SK-N-SH treated with all-trans-retinoic acid at 6 μM for 48 hours (cell line): Measurements from ENCODE around the gene SCN1A.

Experiments used
- ATAC-seq: fragments of 200-7000 bp; cut with Tn5 transposase; 3 replicates; pipeline ENCODE4 v1.9.1; 2020; ENCODE audit warnings: mild to moderate bottlenecking, moderate library complexity
- ARNTL ChIP-seq: fragments of 450-650 bp; formaldehyde crosslinking; IDR thresholded peaks from 2 replicates; pipeline ENCODE4 v1.5.0; 2020; ENCODE audit warnings: low read depth, mild to moderate bottlenecking, moderate library complexity, borderline replicate concordance
- BACH2 ChIP-seq: fragments of 250-450 bp; sonication (Bioruptor Pico); IDR thresholded peaks from 2 replicates; pipeline ENCODE4 v1.9.0; 2021; ENCODE audit warnings: mild to moderate bottlenecking, borderline replicate concordance
- CSDC2 ChIP-seq: fragments of 250-450 bp; sonication (Bioruptor Pico); IDR thresholded peaks from 2 replicates; pipeline ENCODE4 v1.5.0; 2020; ENCODE audit warnings: mild to moderate bottlenecking, moderate library complexity
- CSRNP3 ChIP-seq: fragments of 250-450 bp; sonication (Bioruptor Pico); IDR thresholded peaks from 2 replicates; pipeline ENCODE4 v1.5.1; 2021; ENCODE audit warnings: mild to moderate bottlenecking, moderate library complexity
- ISL1 ChIP-seq: fragments of 250-450 bp; sonication (Bioruptor Pico); IDR thresholded peaks from 2 replicates; pipeline ENCODE4 v2.1.2; 2022; ENCODE audit warnings: mild to moderate bottlenecking, moderate library complexity
- OSR1 ChIP-seq: fragments of 250-450 bp; sonication (Bioruptor Pico); IDR thresholded peaks from 2 replicates; pipeline ENCODE4 v1.8.0; 2022; ENCODE audit warnings: moderate library complexity, mild to moderate bottlenecking, inconsistent platforms
- POU6F1 ChIP-seq: fragments of 250-450 bp; sonication (Bioruptor Pico); IDR thresholded peaks from 2 replicates; pipeline ENCODE4 v1.8.0; 2021; ENCODE audit warnings: low read depth, mild to moderate bottlenecking, moderate library complexity, borderline replicate concordance
- PPARA ChIP-seq: fragments of 250-450 bp; sonication (Bioruptor Pico); IDR thresholded peaks from 2 replicates; pipeline ENCODE4 v1.5.0; 2020; ENCODE audit warnings: mild to moderate bottlenecking, borderline replicate concordance
- SNAI2 ChIP-seq: fragments of 250-450 bp; sonication (Bioruptor Pico); IDR thresholded peaks from 2 replicates; pipeline ENCODE4 v1.5.0; 2020; ENCODE audit warnings: mild to moderate bottlenecking, moderate library complexity
- TCF4 ChIP-seq: fragments of 250-450 bp; sonication (Bioruptor Pico); IDR thresholded peaks from 2 replicates; pipeline ENCODE4 v1.8.0; 2021; ENCODE audit warnings: mild to moderate bottlenecking, moderate library complexity, borderline replicate concordance
- TOX ChIP-seq: fragments of 250-450 bp; sonication (Bioruptor Pico); IDR thresholded peaks from 2 replicates; pipeline ENCODE4 v1.8.0; 2021; ENCODE audit warnings: mild to moderate bottlenecking, moderate library complexity, borderline replicate concordance
- ZC3H10 ChIP-seq: fragments of 250-450 bp; sonication (Bioruptor Pico); IDR thresholded peaks from 2 replicates; pipeline ENCODE4 v1.5.1; 2021; ENCODE audit warnings: mild to moderate bottlenecking, moderate library complexity
- ZFP3 ChIP-seq: fragments of 250-450 bp; sonication (Bioruptor Pico); IDR thresholded peaks from 2 replicates; pipeline ENCODE4 v1.5.0; 2020; ENCODE audit warnings: mild to moderate bottlenecking, moderate library complexity
- ZFP30 ChIP-seq: fragments of 450-650 bp; formaldehyde crosslinking; IDR thresholded peaks from 2 replicates; pipeline ENCODE4 v1.5.0; 2022; ENCODE audit warnings: mild to moderate bottlenecking, moderate library complexity
- ZNF565 ChIP-seq: fragments of 450-650 bp; formaldehyde crosslinking; conservative IDR thresholded peaks from 2 replicates; pipeline ENCODE4 v1.5.0; 2020; ENCODE audit warnings: low read depth, mild to moderate bottlenecking, moderate library complexity
- ZNF70 ChIP-seq: fragments of 450-650 bp; formaldehyde crosslinking; IDR thresholded peaks from 2 replicates; pipeline ENCODE4 v1.5.0; 2020; ENCODE audit warnings: mild to moderate bottlenecking, moderate library complexity
- ZNF8 ChIP-seq: fragments of 450-650 bp; formaldehyde crosslinking; IDR thresholded peaks from 2 replicates; pipeline ENCODE4 v1.5.0; 2020; ENCODE audit warnings: mild to moderate bottlenecking, moderate library complexity
- TF ChIP-seq, protein P1 (sequence below): fragments of 250-450 bp; sonication (Bioruptor Pico); IDR thresholded peaks from 2 replicates; pipeline ENCODE4 v1.8.0; 2020; ENCODE audit warnings: mild to moderate bottlenecking, moderate library complexity, borderline replicate concordance
- TF ChIP-seq, protein P2 (sequence below): fragments of 250-450 bp; sonication (Bioruptor Pico); IDR thresholded peaks from 2 replicates; pipeline ENCODE4 v1.5.0; 2020; ENCODE audit warnings: mild to moderate bottlenecking, moderate library complexity
- TF ChIP-seq, protein P3 (sequence below): fragments of 250-450 bp; sonication (Bioruptor Pico); IDR thresholded peaks from 2 replicates; pipeline ENCODE4 v1.5.1; 2020; ENCODE audit warnings: low read depth, mild to moderate bottlenecking, moderate library complexity

Gene SCN1A

GRCh38 chr2:165953306-165953654 lies 174.5 kb downstream of the SCN1A start:
- ATAC-seq, result peak; percentile 71
- no peak for TF ChIP-seq ZC3H10 (CRISPR knock-in tag)
- no peak for TF ChIP-seq TCF4 (CRISPR knock-in tag)
- TF ChIP-seq POU6F1, result no peak
- no peak for TF ChIP-seq ZNF8 (CRISPR knock-in tag)
- TF ChIP-seq, protein P1, sequence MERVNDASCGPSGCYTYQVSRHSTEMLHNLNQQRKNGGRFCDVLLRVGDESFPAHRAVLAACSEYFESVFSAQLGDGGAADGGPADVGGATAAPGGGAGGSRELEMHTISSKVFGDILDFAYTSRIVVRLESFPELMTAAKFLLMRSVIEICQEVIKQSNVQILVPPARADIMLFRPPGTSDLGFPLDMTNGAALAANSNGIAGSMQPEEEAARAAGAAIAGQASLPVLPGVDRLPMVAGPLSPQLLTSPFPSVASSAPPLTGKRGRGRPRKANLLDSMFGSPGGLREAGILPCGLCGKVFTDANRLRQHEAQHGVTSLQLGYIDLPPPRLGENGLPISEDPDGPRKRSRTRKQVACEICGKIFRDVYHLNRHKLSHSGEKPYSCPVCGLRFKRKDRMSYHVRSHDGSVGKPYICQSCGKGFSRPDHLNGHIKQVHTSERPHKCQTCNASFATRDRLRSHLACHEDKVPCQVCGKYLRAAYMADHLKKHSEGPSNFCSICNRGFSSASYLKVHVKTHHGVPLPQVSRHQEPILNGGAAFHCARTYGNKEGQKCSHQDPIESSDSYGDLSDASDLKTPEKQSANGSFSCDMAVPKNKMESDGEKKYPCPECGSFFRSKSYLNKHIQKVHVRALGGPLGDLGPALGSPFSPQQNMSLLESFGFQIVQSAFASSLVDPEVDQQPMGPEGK, result no peak
- TF ChIP-seq, protein P2, sequence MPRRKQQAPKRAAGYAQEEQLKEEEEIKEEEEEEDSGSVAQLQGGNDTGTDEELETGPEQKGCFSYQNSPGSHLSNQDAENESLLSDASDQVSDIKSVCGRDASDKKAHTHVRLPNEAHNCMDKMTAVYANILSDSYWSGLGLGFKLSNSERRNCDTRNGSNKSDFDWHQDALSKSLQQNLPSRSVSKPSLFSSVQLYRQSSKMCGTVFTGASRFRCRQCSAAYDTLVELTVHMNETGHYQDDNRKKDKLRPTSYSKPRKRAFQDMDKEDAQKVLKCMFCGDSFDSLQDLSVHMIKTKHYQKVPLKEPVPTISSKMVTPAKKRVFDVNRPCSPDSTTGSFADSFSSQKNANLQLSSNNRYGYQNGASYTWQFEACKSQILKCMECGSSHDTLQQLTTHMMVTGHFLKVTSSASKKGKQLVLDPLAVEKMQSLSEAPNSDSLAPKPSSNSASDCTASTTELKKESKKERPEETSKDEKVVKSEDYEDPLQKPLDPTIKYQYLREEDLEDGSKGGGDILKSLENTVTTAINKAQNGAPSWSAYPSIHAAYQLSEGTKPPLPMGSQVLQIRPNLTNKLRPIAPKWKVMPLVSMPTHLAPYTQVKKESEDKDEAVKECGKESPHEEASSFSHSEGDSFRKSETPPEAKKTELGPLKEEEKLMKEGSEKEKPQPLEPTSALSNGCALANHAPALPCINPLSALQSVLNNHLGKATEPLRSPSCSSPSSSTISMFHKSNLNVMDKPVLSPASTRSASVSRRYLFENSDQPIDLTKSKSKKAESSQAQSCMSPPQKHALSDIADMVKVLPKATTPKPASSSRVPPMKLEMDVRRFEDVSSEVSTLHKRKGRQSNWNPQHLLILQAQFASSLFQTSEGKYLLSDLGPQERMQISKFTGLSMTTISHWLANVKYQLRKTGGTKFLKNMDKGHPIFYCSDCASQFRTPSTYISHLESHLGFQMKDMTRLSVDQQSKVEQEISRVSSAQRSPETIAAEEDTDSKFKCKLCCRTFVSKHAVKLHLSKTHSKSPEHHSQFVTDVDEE, result no peak
- TF ChIP-seq ARNTL (CRISPR knock-in tag), result no peak

DNA sequence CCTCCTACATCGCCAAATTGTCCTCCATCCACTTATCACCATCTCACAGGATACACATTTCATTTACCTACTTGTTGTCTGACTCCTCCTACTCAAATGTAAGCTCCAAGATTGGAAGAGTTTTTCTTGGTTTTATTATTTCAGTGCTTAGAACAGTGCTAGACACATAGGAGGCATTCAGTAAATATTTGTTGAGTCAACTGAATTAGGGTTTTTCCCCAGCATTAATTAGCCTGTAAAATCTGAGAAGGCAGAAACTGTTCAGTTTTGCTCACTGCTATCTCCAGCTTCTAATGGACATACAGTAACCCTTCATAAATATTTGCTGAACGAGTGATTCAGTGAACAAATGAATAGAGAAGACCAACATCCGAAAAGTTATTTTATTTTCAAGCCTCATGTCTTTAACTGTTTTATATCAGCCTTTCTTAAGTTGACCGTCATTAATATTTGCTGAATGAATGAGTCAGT lies 175.0 kb downstream of the SCN1A start:
- TF ChIP-seq, protein P1, result no peak
- TF ChIP-seq, protein P3, sequence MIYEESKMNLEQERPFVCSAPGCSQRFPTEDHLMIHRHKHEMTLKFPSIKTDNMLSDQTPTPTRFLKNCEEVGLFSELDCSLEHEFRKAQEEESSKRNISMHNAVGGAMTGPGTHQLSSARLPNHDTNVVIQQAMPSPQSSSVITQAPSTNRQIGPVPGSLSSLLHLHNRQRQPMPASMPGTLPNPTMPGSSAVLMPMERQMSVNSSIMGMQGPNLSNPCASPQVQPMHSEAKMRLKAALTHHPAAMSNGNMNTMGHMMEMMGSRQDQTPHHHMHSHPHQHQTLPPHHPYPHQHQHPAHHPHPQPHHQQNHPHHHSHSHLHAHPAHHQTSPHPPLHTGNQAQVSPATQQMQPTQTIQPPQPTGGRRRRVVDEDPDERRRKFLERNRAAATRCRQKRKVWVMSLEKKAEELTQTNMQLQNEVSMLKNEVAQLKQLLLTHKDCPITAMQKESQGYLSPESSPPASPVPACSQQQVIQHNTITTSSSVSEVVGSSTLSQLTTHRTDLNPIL (CRISPR knock-in tag), result no peak
- TF ChIP-seq PPARA (CRISPR knock-in tag) (no peak), BACH2 (CRISPR knock-in tag) (no peak), ZFP3 (CRISPR knock-in tag) (no peak), ZNF70 (CRISPR knock-in tag) (no peak), ZNF8 (CRISPR knock-in tag) (no peak), ARNTL (CRISPR knock-in tag) (no peak), POU6F1 (no peak), TCF4 (CRISPR knock-in tag) (no peak), CSRNP3 (CRISPR knock-in tag) (no peak), CSDC2 (CRISPR knock-in tag) (no peak), ISL1 (CRISPR knock-in tag) (no peak), ZFP30 (CRISPR knock-in tag) (no peak), TOX (CRISPR knock-in tag) (no peak), SNAI2 (no peak), ZNF565 (CRISPR knock-in tag) (no peak), ZC3H10 (CRISPR knock-in tag) (no peak), OSR1 (CRISPR knock-in tag) (no peak)
- TF ChIP-seq, protein P2, result no peak
- no peak for ATAC-seq
